ENCODE results near the gene ACAD11. TPM values are rescaled to one million over a fixed set of nuclear protein-coding genes. Genes with fewer than 3 reads are reported as not detected.

The ACAD11 gene
- total RNA-seq, 1 experiment from 2014 or later, result 15.6 TPM

DNA sequence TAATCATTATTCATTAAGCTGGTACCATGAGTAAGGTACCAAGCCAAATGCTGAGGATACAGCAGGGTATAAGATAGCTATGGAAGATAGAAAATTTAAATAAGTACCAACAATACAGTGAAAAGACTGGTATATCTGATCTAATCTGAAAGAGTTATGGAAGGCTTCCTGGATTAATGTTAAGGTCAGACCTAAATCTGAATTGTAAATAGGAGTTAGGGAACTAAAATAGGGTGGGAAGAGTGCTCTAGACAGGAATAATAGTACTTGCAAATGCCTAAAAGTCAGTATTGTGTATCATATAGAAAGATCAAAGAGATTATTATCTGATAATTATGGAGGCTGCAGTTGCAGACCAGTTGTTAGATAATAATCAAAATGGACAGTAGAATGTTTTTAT, 65.1 kb downstream of the ACAD11 start:
- Histone ChIP-seq H3K9ac (ENCODE audit: extremely low read depth, insufficient read length, low read length) (no peak overlapping the region), H3K27ac (ENCODE audit: insufficient read length, low read depth, low read length) (no peak overlapping the region)
- TF ChIP-seq, protein P1, sequence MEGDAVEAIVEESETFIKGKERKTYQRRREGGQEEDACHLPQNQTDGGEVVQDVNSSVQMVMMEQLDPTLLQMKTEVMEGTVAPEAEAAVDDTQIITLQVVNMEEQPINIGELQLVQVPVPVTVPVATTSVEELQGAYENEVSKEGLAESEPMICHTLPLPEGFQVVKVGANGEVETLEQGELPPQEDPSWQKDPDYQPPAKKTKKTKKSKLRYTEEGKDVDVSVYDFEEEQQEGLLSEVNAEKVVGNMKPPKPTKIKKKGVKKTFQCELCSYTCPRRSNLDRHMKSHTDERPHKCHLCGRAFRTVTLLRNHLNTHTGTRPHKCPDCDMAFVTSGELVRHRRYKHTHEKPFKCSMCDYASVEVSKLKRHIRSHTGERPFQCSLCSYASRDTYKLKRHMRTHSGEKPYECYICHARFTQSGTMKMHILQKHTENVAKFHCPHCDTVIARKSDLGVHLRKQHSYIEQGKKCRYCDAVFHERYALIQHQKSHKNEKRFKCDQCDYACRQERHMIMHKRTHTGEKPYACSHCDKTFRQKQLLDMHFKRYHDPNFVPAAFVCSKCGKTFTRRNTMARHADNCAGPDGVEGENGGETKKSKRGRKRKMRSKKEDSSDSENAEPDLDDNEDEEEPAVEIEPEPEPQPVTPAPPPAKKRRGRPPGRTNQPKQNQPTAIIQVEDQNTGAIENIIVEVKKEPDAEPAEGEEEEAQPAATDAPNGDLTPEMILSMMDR (conservative IDR thresholded peaks at IDR 0.05), result no peak

More for the DNA sequence above, 65.1 kb downstream of the ACAD11 start:
- Histone ChIP-seq H2AFZ (ENCODE audit: low read length) (no peak overlapping the region), H3K9me3 (ENCODE audit: control insufficient read depth, low read depth, low read length) (no peaks in the 10 kb centered on the region), H3T11ph (ENCODE audit: low read length) (no peak overlapping the region), H4K20me1 (ENCODE audit: control insufficient read depth, insufficient read depth, insufficient read length) (no peaks in the 10 kb centered on the region), H3K14ac (ENCODE audit: insufficient read depth, low read length) (no peak overlapping the region), H3K4me1 (ENCODE audit: insufficient read depth, low read length) (peaks cover 4% of the 10 kb centered on the region; the same call in 1 of the 2 replicates), H4K8ac (replicated peaks; ENCODE audit: insufficient read length, low read depth, low read length) (no peak overlapping the region), H2BK5ac (ENCODE audit: insufficient read length, low read length) (no peak overlapping the region), H2BK15ac (ENCODE audit: low read depth, low read length) (no peak overlapping the region), H3K23ac (ENCODE audit: insufficient read length, low read depth, low read length) (no peak overlapping the region), H3K23me2 (ENCODE audit: insufficient read length, low read depth, low read length, poor library complexity, severe bottlenecking) (no peaks in the 10 kb centered on the region), H3K4me2 (ENCODE audit: insufficient read depth, insufficient read length, low read length) (no peak overlapping the region), H3K79me1 (ENCODE audit: insufficient read depth, low read depth, low read length, poor library complexity, severe bottlenecking) (no peaks in the 10 kb centered on the region), H3K18ac (ENCODE audit: insufficient read length, low read depth, low read length) (no peak overlapping the region), H3K56ac (ENCODE audit: insufficient read length, low read depth, low read length) (no peak overlapping the region), H4K5ac (ENCODE audit: insufficient read length, low read depth, low read length) (no peak overlapping the region), H2AK5ac (ENCODE audit: insufficient read length, low read length) (no peak overlapping the region), H3K4ac (ENCODE audit: low read depth, low read length) (no peak overlapping the region), H2BK120ac (ENCODE audit: low read depth, low read length, poor library complexity, severe bottlenecking) (no peak overlapping the region), H4K91ac (ENCODE audit: insufficient read length, low read depth, low read length) (no peak overlapping the region), H2BK12ac (ENCODE audit: insufficient read length, low read depth, low read length) (no peak overlapping the region), H3K79me2 (ENCODE audit: insufficient read depth, low read length) (no peaks in the 10 kb centered on the region), H2BK20ac (ENCODE audit: low read depth, low read length, poor library complexity, severe bottlenecking) (no peak overlapping the region), H3K27me3 (ENCODE audit: insufficient read depth, low read length) (no peaks in the 10 kb centered on the region)
- H3K27me3 Mint-ChIP-seq (ENCODE audit: low read depth), result no peaks in the 10 kb centered on the region
- no peak overlapping the region for H3K4me3 Mint-ChIP-seq
- DNase-seq, result no peak
- no peak overlapping the region for H3K27ac Mint-ChIP-seq
- peaks cover 0 to 7% (median 0%) of the 10 kb centered on the region in 3 experiments; a peak in 3 of 7 replicates for H3K36me3 Mint-ChIP-seq (ENCODE audit: insufficient read depth in 1 of 3, low read depth in 3 of 3)
- H3K4me1 Mint-ChIP-seq, result peaks cover 5 to 6% of the 10 kb centered on the region in 2 experiments
- no peaks in the 10 kb centered on the region for H3K9me3 Mint-ChIP-seq
